Choroid plexus epithelial cell (primary cell): ENCODE data around the gene MAS1.

ENCODE experiments used
- DNase-seq: peaks from one replicate; pipeline ENCODE4 v3.0.0-alpha.2; 2010; ENCODE audit warnings: low read depth
- H3K4me3 ChIP-seq: 2 replicates; pipeline ENCODE4 v1.5.1; 2011; ENCODE audit warnings: low read depth, mild to moderate bottlenecking, control low read depth, low read length, moderate library complexity
- TF ChIP-seq, protein P1 (sequence below): conservative IDR thresholded peaks from 2 replicates; pipeline ENCODE4 v1.5.1; 2011; ENCODE audit warnings: low read depth, mild to moderate bottlenecking, control low read depth, inconsistent platforms, low read length, moderate library complexity

MAS1 gene

DNA sequence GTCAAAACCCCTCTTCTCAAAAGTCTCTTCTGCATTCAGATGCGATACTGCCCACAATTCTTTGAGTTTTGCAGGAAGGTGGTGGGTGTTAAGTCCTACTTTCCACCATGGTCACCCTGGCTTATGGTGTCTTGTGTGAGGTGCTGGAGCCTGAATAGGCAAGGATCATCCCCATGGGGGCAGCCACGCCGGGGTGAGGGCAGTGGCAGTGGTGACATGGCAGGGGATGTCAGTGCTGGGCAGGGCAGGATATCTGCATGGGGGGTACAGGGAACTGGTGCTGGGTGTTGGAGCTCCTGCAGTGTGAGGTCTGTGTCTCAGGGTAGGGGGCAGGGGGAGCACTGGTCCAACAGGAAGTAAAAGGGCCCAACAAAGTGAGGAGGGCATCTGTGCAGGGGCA lies 2.3 kb downstream of the MAS1 start:
- DNase-seq: no peak
- H3K4me3 ChIP-seq: no peak overlapping the region
- TF ChIP-seq, protein P1, sequence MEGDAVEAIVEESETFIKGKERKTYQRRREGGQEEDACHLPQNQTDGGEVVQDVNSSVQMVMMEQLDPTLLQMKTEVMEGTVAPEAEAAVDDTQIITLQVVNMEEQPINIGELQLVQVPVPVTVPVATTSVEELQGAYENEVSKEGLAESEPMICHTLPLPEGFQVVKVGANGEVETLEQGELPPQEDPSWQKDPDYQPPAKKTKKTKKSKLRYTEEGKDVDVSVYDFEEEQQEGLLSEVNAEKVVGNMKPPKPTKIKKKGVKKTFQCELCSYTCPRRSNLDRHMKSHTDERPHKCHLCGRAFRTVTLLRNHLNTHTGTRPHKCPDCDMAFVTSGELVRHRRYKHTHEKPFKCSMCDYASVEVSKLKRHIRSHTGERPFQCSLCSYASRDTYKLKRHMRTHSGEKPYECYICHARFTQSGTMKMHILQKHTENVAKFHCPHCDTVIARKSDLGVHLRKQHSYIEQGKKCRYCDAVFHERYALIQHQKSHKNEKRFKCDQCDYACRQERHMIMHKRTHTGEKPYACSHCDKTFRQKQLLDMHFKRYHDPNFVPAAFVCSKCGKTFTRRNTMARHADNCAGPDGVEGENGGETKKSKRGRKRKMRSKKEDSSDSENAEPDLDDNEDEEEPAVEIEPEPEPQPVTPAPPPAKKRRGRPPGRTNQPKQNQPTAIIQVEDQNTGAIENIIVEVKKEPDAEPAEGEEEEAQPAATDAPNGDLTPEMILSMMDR: no peak

DNA sequence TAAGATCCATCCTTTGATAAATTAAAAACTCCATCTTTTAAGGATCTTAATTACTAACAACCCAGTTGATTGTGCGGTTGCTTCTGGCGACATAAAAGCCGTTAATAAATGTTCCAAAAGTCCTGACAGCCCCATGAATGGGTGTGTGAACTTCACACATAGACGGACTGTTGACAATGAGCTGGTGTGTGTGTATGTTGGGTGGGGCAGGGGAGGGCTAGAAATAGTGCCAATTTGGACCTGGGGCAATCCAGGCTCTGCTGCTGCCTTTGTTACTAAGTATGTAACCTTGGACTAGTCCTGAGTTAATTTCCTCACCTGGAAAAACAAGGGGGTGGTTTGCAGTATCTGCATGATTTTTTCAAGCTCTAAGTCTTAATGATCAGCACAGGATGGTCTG lies 4.2 kb downstream of the MAS1 start:
- DNase-seq: no peak
- TF ChIP-seq, protein P1: no peak
- H3K4me3 ChIP-seq: no peak overlapping the region

DNA sequence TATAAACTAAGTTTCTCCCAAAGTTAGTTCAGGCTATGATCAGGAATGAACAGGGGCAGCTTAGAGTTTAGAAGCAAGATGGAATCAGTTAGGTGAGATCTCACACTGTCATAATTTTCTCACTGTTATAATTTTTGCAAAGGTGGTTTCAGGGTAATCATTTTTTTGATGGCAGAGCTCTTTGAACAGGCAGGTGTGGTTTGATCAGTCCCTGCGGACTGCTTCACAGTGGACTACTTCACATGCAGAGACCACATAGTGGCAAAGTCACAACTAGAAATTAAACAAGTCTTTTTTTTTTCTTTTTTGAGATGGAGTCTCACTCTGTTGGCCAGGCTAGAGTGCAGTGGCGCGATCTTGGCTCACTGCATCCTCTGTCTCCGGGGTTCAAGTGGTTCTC lies 6.8 kb downstream of the MAS1 start:
- no peak for DNase-seq
- H3K4me3 ChIP-seq: no peak overlapping the region
- TF ChIP-seq, protein P1: no peak

DNA sequence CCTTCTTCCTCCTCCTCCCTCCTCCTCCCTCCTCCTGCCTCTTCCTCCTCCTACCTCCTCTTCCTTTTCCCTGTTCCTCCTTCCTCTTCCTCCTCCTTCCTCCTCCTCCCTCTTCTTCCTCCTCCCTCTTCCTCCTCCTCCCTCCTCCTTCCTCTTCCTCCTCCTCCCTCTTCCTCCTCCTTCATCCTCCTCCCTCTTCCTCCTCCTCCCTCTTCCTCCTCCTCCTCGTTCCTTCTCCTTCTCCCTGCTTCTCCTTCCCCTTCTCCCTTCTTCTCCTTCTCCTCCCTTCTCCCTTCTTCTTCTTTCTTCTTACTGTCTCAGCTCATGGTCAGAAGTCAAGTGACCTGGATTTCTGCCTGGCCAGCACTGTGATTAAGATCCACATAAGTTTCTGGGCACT lies 7.7 kb downstream of the MAS1 start:
- no peak overlapping the region for H3K4me3 ChIP-seq
- TF ChIP-seq, protein P1: no peak
- no peak for DNase-seq

DNA sequence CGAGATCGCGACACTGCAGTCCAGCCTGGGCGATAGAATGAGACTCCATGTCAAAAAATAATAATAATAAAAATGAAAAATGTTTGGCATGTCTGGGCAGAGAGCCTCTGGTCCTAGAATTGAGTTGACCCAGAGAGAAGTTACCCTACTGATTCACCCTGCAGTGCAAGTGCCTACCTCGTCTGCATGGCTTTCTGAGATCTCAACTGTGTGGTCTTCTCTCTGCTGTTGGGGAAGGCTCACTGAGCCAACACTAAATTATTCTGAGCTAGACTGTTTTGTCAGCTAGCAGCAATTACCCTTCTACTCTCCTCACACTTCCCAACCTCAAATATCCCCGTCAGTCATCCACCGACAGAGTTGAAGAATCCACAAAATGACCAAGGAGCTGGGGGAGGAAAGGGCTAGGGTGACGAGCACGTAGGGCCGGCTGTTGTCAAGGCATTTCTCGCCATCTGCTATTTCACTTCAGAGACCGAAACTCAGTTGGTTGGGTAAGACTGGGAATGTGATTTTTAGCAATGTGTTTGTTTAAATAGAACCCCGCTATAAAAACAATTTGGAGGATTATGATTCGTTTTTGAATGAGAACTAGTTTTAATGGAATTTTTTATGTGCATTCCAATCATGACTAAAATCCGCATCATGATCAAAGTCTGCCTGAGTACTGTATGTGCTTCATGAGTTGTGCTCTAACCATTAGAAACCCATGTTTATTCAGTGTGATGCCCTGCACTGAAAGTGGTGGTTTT lies 9.4 kb downstream of the MAS1 start:
- peak overlapping the region; percentile 22 for H3K4me3 ChIP-seq
- TF ChIP-seq, protein P1: no peak
- peak; percentile 92 for DNase-seq

DNA sequence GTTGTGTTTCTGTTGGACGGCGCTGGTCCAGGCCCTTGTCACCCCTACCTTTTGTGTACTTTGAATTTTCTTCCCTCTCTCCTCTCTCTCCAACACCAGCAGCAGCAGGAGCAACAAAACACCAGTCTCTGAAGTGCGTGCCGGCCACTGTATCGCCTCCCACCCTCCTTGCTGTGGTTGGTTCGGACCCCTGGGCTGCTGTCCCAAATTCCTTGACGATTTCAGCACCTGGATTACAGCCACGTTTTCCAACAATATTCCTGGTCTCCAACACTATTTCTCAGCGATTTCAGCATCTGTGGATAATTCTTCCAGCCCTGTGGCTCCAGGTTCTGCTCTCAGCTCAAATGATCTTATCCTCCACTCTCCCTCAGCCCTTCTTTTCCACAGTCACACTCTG lies 11.8 kb downstream of the MAS1 start:
- DNase-seq: no peak
- TF ChIP-seq, protein P1: no peak

DNA sequence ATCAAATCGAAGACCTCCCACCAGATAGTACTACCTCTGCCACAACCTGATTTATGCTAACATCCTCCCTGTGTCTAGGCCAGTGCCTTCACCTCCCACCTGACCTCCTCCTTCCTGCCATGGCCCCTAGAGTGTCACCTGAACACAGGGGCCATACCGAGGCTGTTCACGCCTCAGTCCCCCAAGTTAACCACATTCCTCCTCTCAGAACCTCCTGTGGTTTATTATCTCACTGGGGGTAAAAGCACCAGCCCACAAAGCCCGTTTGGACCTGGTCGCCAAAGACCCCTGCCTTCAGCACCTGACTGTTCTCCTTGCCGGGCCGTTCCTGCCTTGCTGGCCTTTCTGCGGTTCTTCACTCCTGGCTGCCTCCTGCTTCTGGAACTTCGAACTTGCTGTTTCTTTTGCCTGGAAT lies 13.7 kb downstream of the MAS1 start:
- DNase-seq: no peak
- TF ChIP-seq, protein P1: no peak

More for the DNA sequence above, 11.8 kb downstream of the MAS1 start:
- no peak overlapping the region for H3K4me3 ChIP-seq

More for the DNA sequence above, 13.7 kb downstream of the MAS1 start:
- H3K4me3 ChIP-seq: no peak overlapping the region
